ENCODE measurements around the gene SDC1. TPM values are rescaled to one million over a fixed set of nuclear protein-coding genes. Genes with fewer than 3 reads are reported as not detected.
A peak's percentile ranks its signal among the peaks of the same experiment; 100 is the strongest.

Gene SDC1
- total RNA-seq, 1 experiment from 2014 or later = 22.3 TPM

DNA sequence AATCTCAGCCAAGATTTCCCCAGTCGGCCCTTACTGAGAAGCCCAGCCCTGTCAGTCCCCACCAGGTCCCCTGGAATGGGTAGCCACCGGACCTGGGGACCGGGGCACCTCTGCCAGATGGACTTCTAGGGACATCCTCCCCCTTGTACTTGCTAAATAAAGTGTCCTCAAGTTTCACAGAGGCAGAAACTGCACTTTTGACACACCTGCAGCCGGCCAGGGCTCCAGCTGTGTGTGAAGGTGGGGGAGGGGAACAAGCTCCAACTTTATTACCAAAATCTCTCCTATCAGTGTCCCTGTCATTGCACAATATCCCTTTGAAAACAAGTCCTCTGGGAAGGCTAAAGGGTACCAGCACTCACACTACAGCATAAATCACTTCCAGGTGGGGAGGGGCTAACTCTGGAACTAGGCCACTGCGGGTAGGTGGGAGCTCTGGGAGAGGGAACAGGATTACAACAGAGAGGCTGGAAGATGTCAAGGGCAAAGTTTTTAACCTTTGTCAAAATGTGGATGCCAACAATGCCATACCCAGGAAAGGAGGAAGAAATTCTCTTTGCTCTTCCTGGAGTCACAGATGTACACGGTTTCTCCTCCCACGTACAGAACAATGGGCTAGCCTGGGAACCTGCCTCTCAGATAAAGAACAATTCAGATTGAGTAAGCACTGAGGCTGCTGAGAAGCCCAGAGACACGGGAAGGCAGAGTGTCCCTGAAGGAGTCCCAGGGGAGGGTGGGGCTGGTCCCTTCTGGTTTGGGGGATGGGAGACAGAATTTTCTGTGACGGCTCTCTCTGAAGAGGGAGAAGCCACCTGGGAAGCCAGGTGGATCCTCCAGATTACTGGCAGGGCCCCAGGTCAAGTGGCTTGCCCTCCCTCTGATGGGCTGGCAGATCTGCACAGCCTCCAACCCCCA lies 11.0 kb downstream of the SDC1 start:
- no peak overlapping the region for H2AK5ac ChIP-seq (ENCODE audit: insufficient read length, low read length)
- no peak overlapping the region for H2BK120ac ChIP-seq (ENCODE audit: low read depth, low read length, poor library complexity, severe bottlenecking)
- H4K91ac ChIP-seq (ENCODE audit: insufficient read length, low read depth, low read length) = no peak overlapping the region
- Mint-ChIP-seq H3K9me3 (no peaks in the 10 kb centered on the region), H3K36me3 (ENCODE audit: insufficient read depth in 1 of 3, low read depth in 3 of 3) (peaks cover 4 to 8% (median 7%) of the 10 kb centered on the region in 3 experiments; a peak in 6 of 7 replicates), H3K27ac (peak overlapping the region in 2 of 3 experiments; percentile 6 to 72; a peak in 2 of 7 replicates), H3K4me3 (no peak overlapping the region), H3K4me1 (peaks cover 26 to 40% of the 10 kb centered on the region in 2 experiments), H3K27me3 (ENCODE audit: low read depth) (no peaks in the 10 kb centered on the region)
- H3K4ac ChIP-seq (ENCODE audit: low read depth, low read length) = no peak overlapping the region
- no CpG with 5 or more reads among the region's 9 CpGs for WGBS (ENCODE audit: extremely low coverage, insufficient read length, low lambda C conversion rate)
- H3K9ac ChIP-seq (ENCODE audit: extremely low read depth, insufficient read length, low read length) = no peak overlapping the region
- H4K5ac ChIP-seq (ENCODE audit: insufficient read length, low read depth, low read length) = no peak overlapping the region
- H2BK5ac ChIP-seq (ENCODE audit: insufficient read length, low read length) = no peak overlapping the region
- no peak overlapping the region for H2BK20ac ChIP-seq (ENCODE audit: low read depth, low read length, poor library complexity, severe bottlenecking)
- H3K79me2 ChIP-seq (ENCODE audit: insufficient read depth, low read length) = peaks cover 10% of the 10 kb centered on the region; the same call in 1 of the 2 replicates
- DNase-seq = no peak
- no peak overlapping the region for H2AFZ ChIP-seq (ENCODE audit: low read length)
- no peak overlapping the region for H2BK15ac ChIP-seq (ENCODE audit: low read depth, low read length)
- TF ChIP-seq, protein P1, sequence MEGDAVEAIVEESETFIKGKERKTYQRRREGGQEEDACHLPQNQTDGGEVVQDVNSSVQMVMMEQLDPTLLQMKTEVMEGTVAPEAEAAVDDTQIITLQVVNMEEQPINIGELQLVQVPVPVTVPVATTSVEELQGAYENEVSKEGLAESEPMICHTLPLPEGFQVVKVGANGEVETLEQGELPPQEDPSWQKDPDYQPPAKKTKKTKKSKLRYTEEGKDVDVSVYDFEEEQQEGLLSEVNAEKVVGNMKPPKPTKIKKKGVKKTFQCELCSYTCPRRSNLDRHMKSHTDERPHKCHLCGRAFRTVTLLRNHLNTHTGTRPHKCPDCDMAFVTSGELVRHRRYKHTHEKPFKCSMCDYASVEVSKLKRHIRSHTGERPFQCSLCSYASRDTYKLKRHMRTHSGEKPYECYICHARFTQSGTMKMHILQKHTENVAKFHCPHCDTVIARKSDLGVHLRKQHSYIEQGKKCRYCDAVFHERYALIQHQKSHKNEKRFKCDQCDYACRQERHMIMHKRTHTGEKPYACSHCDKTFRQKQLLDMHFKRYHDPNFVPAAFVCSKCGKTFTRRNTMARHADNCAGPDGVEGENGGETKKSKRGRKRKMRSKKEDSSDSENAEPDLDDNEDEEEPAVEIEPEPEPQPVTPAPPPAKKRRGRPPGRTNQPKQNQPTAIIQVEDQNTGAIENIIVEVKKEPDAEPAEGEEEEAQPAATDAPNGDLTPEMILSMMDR (conservative IDR thresholded peaks at IDR 0.05) = no peak
- no peak overlapping the region for H2BK12ac ChIP-seq (ENCODE audit: insufficient read length, low read depth, low read length)
- H4K20me1 ChIP-seq (ENCODE audit: control insufficient read depth, insufficient read depth, insufficient read length) = no peaks in the 10 kb centered on the region
- no peak overlapping the region for H4K8ac ChIP-seq (replicated peaks; ENCODE audit: insufficient read length, low read depth, low read length)
- no peaks in the 10 kb centered on the region for H3K23me2 ChIP-seq (ENCODE audit: insufficient read length, low read depth, low read length, poor library complexity, severe bottlenecking)
- no peak overlapping the region for H3K14ac ChIP-seq (ENCODE audit: insufficient read depth, low read length)
- H3K4me1 ChIP-seq (ENCODE audit: insufficient read depth, low read length) = no peaks in the 10 kb centered on the region; the same call in 1 of the 2 replicates
- no peak overlapping the region for H3K27ac ChIP-seq (ENCODE audit: insufficient read length, low read depth, low read length)
- no peak overlapping the region for H3K18ac ChIP-seq (ENCODE audit: insufficient read length, low read depth, low read length)
- H3K56ac ChIP-seq (ENCODE audit: insufficient read length, low read depth, low read length) = no peak overlapping the region
- no peaks in the 10 kb centered on the region for H3K79me1 ChIP-seq (ENCODE audit: insufficient read depth, low read depth, low read length, poor library complexity, severe bottlenecking)
- no peaks in the 10 kb centered on the region for H3K9me3 ChIP-seq (ENCODE audit: control insufficient read depth, low read depth, low read length)
- no peak overlapping the region for H3T11ph ChIP-seq (ENCODE audit: low read length)
- no peaks in the 10 kb centered on the region for H3K27me3 ChIP-seq (ENCODE audit: insufficient read depth, low read length)
- no peak overlapping the region for H3K4me2 ChIP-seq (ENCODE audit: insufficient read depth, insufficient read length, low read length)
- no peak overlapping the region for H3K23ac ChIP-seq (ENCODE audit: insufficient read length, low read depth, low read length)
